GM12891 (cell line): Measurements from ENCODE around the gene RDX.

Experiments
- POLR2A ChIP-seq: IDR thresholded peaks from 2 replicates; pipeline ENCODE4 v1.6.1; 2011; ENCODE audit warnings: low read depth, low read length, control low read depth
- POLR2AphosphoS5 ChIP-seq: IDR thresholded peaks from 2 replicates; pipeline ENCODE4 v1.6.1; 2011; ENCODE audit warnings: low read depth, low read length, control low read depth
- SPI1 ChIP-seq: IDR thresholded peaks from 2 replicates; pipeline ENCODE4 v1.6.1; 2011; ENCODE audit warnings: low read depth, low read length, control low read depth
- TAF1 ChIP-seq: IDR thresholded peaks from 2 replicates; pipeline ENCODE4 v1.6.1; 2011; ENCODE audit warnings: low read depth, low read length, control low read depth

DNA sequence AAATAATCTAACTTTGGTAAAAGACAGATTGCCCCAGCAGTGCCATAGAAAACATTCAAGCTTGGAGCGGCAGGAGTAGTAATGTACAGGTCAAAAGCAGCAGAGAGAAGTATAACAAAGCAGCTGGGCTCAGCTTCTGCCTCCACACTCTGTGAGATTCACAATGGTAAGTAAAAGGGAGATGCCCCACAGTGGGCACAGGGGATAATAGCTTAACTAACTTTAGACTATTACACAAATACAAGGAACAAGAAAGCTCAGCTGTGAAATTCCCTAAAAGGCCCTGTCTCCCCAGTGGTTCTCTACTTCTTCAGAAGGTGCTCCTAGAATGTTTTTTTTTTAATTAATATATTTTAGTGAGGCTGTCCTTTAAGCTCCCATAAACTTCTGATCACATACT lies 28.0 kb downstream of the RDX start:
- TF ChIP-seq POLR2AphosphoS5 (no peak), POLR2A (no peak), TAF1 (no peak), SPI1 (no peak)
